Measurements from ENCODE around the gene MISFA. TPM values are rescaled to one million over a fixed set of nuclear protein-coding genes. Genes with fewer than 3 reads are reported as not detected.
"Not testable (repeated sequence)": the region's sequence is repeated elsewhere in the genome, so short reads cannot be mapped to it uniquely, and the experiment has no call there.

MISFA gene
- total RNA-seq, 1 experiment from 2014 or later, result 5.0 TPM

DNA sequence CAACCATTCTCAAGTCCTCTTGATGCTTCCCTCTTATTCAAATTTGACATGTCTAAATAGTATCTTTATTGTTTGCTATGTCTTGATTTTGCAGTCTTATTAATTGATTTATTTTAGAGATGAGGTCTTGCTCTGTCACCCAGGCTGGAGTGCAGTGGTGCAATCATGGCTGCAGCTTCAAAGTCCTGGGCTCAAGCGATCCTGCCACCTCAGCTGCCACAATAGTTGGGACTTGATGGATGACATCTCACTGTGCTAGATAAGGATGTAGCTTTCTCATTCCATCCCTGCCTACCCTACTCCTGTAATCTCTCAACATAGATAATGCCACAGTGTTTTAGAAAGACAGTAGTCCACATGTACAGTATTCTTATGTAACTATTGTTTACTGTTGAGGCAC lies 42.1 kb downstream of the MISFA start:
- TF ChIP-seq TCF7L2 (IDR thresholded peaks at IDR 0.05; ENCODE audit: low read depth, low read length) (no peak), POLR2AphosphoS5 (IDR thresholded peaks at IDR 0.05; ENCODE audit: low read depth, low read length) (no peak), SIN3A (IDR thresholded peaks at IDR 0.05; ENCODE audit: borderline replicate concordance, insufficient read depth, low read depth, low read length) (no peak), REST (IDR thresholded peaks at IDR 0.05; ENCODE audit: insufficient read depth in 1 of 2, low read depth in 2 of 2, low read length in 1 of 2) (no peak)
- TF ChIP-seq, protein P1, sequence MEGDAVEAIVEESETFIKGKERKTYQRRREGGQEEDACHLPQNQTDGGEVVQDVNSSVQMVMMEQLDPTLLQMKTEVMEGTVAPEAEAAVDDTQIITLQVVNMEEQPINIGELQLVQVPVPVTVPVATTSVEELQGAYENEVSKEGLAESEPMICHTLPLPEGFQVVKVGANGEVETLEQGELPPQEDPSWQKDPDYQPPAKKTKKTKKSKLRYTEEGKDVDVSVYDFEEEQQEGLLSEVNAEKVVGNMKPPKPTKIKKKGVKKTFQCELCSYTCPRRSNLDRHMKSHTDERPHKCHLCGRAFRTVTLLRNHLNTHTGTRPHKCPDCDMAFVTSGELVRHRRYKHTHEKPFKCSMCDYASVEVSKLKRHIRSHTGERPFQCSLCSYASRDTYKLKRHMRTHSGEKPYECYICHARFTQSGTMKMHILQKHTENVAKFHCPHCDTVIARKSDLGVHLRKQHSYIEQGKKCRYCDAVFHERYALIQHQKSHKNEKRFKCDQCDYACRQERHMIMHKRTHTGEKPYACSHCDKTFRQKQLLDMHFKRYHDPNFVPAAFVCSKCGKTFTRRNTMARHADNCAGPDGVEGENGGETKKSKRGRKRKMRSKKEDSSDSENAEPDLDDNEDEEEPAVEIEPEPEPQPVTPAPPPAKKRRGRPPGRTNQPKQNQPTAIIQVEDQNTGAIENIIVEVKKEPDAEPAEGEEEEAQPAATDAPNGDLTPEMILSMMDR (IDR thresholded peaks at IDR 0.05), result no peak
- no peaks in the 10 kb centered on the region for H3K36me3 ChIP-seq (ENCODE audit: control insufficient read depth, insufficient read depth, low read length)
- in situ Hi-C loops (cut with HindIII; ENCODE audit: low pct_unique_long_range_greater_than_20kb, low sequenced_read_pairs) (no loop called here), intact Hi-C loops (cut with micrococcal nuclease; ENCODE audit: unreplicated experiment) (no loop called here)
- no peak for DNase-seq (ENCODE audit: low read depth, low spot score)
- ATAC-seq, result no peak
- BruUV-seq (replicated peaks), result no TSS peak
- no peak overlapping the region for H3K4me3 ChIP-seq (ENCODE audit: low read depth in 2 of 2, low read length in 2 of 2)
- H3K4me1 ChIP-seq (ENCODE audit: control insufficient read depth, insufficient read depth, low read length), result no peaks in the 10 kb centered on the region
- POLR2A ChIA-PET, result no interaction called here
- H3K27ac ChIP-seq (ENCODE audit: low read length), result no peak overlapping the region
- CTCF ChIA-PET, result no interaction called here
- no peaks in the 10 kb centered on the region; the same call in 1 of the 2 replicates for H3K27me3 ChIP-seq (ENCODE audit: control insufficient read depth, insufficient read depth, low read length)
- no peaks in the 10 kb centered on the region for H3K9me3 ChIP-seq (ENCODE audit: control insufficient read depth, insufficient read depth, low read depth, low read length)

GRCh38 chr11:18643034-18643433 lies 43.4 kb downstream of the MISFA start:
- H3K27ac ChIP-seq (ENCODE audit: low read length); H3K4me1 ChIP-seq (ENCODE audit: control insufficient read depth, insufficient read depth, low read length); CTCF ChIA-PET; in situ Hi-C loops (cut with HindIII; ENCODE audit: low pct_unique_long_range_greater_than_20kb, low sequenced_read_pairs); H3K27me3 ChIP-seq (ENCODE audit: control insufficient read depth, insufficient read depth, low read length); H3K4me3 ChIP-seq (ENCODE audit: low read depth in 2 of 2, low read length in 2 of 2); DNase-seq (ENCODE audit: low read depth, low spot score); BruUV-seq (replicated peaks); H3K36me3 ChIP-seq (ENCODE audit: control insufficient read depth, insufficient read depth, low read length); POLR2A ChIA-PET; ATAC-seq; intact Hi-C loops (cut with micrococcal nuclease; ENCODE audit: unreplicated experiment); H3K9me3 ChIP-seq (ENCODE audit: control insufficient read depth, insufficient read depth, low read depth, low read length): not testable (repeated sequence)

DNA sequence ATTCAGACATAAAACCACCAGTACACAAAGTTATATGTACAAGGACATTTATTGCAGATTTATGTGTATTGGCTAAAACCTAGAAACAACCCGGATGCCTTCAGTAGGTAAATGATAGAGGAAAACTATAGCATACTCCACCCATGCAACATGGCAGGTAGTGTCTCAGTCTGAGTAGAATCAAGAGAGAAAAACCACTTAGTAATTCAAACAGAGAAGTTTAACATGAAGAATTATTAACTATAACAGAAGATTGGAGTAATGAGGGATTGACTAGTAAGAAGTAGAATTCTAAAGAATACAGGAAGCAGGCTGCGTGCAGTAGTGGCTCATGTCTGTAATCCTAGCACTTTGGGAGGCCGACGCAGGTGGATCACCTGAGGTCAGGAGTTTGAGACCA lies 50.8 kb downstream of the MISFA start:
- Histone ChIP-seq H3K27me3 (ENCODE audit: control insufficient read depth, insufficient read depth, low read length) (no peaks in the 10 kb centered on the region), H3K27ac (ENCODE audit: low read length) (no peak overlapping the region), H3K9me3 (ENCODE audit: control insufficient read depth, insufficient read depth, low read depth, low read length) (no peaks in the 10 kb centered on the region), H3K4me1 (ENCODE audit: control insufficient read depth, insufficient read depth, low read length) (no peaks in the 10 kb centered on the region), H3K36me3 (ENCODE audit: control insufficient read depth, insufficient read depth, low read length) (no peaks in the 10 kb centered on the region), H3K4me3 (ENCODE audit: low read depth in 2 of 2, low read length in 2 of 2) (no peak overlapping the region)
- intact Hi-C loops (cut with micrococcal nuclease; ENCODE audit: unreplicated experiment), result no loop called here
- no peak for TF ChIP-seq TCF7L2 (IDR thresholded peaks at IDR 0.05; ENCODE audit: low read depth, low read length)
- no peak for TF ChIP-seq POLR2AphosphoS5 (IDR thresholded peaks at IDR 0.05; ENCODE audit: low read depth, low read length)
- no peak for TF ChIP-seq SIN3A (IDR thresholded peaks at IDR 0.05; ENCODE audit: borderline replicate concordance, insufficient read depth, low read depth, low read length)
- TF ChIP-seq, protein P1 (IDR thresholded peaks at IDR 0.05), result no peak
- no peak for TF ChIP-seq REST (IDR thresholded peaks at IDR 0.05; ENCODE audit: insufficient read depth in 1 of 2, low read depth in 2 of 2, low read length in 1 of 2)
- POLR2A ChIA-PET, result no interaction called here
- ATAC-seq, result no peak
- in situ Hi-C loops (cut with HindIII; ENCODE audit: low pct_unique_long_range_greater_than_20kb, low sequenced_read_pairs), result no loop called here
- no TSS peak for BruUV-seq (replicated peaks)
- no peak for DNase-seq (ENCODE audit: low read depth, low spot score)
- CTCF ChIA-PET, result no interaction called here
